NK-92 (cell line): ENCODE measurements around the gene RIBC2.

Experiments
- DNase-seq: peaks from one replicate; lab custom pipeline; 2025; ENCODE audit not compliant: unreplicated experiment; lab: John Stamatoyannopoulos, UW

RIBC2 gene

GRCh38 chr22:45472426-45472825 is 58.9 kb downstream of the RIBC2 start:
- no peak for DNase-seq

GRCh38 chr22:45473626-45474237 is 60.2 kb downstream of the RIBC2 start:
- DNase-seq = no peak

GRCh38 chr22:45475063-45475747 is 61.7 kb downstream of the RIBC2 start:
- no peak for DNase-seq

- DNase-seq = no peak
These were observed 62.5 kb downstream of the RIBC2 start for GRCh38 chr22:45475851-45476514.

GRCh38 chr22:45476814-45477213 is 63.3 kb downstream of the RIBC2 start:
- DNase-seq = no peak

GRCh38 chr22:45477366-45478107 is 64.0 kb downstream of the RIBC2 start:
- no peak for DNase-seq

GRCh38 chr22:45478108-45478771 is 64.7 kb downstream of the RIBC2 start:
- DNase-seq = no peak

GRCh38 chr22:45480717-45481116 is 67.2 kb downstream of the RIBC2 start:
- no peak for DNase-seq

- no peak for DNase-seq
These were observed 68.2 kb downstream of the RIBC2 start for GRCh38 chr22:45481661-45482060.
